Measurements from ENCODE around the gene VCAM1. TPM values are rescaled to one million over a fixed set of nuclear protein-coding genes. Genes with fewer than 3 reads are reported as not detected.
"Not testable (repeated sequence)": the region's sequence is repeated elsewhere in the genome, so short reads cannot be mapped to it uniquely, and the experiment has no call there.

Gene VCAM1
- total and polyA plus RNA-seq, 7 experiments from 2014 or later: not detected

DNA sequence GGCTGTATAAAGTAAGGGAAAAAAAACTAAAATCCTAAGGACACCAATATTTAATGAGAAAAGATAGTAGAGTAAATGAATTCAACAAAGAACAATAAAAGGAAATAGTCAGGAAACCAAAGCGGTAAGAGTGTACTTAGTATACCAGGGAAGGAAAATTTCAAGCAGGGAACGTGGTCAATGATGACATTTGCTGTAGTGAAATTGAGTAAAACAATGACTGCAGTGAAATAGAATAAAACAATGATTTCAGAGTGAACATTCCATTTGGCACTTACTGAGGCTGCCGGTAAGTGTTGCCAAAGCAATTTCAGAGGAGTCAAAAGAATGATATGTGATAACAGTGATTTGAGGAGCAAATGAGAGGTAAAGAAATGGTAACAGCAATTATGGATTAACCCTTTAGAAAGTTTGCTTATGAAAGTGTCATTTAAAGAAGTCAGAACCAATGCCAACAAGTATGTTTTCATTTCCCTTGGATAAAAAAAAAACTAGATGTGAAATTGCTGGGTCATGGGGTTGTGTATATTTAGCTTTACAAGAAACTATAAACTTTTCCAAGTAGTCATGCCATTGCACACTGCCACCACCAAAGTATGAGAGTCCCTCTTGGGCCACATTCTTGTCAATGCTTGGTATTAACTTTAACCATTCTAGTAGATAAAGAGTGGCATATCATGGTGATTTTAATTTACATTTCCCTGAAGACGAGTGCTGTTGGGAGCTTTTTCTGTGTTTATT lies 50.5 kb downstream of the VCAM1 start:
- H3K27ac ChIP-seq (ENCODE audit: low read depth, low read length): no peak overlapping the region
- ChIA-PET CTCF (no interaction called here), POLR2A (no interaction called here)
- Mint-ChIP-seq H3K9me3 (no peaks in the 10 kb centered on the region), H3K4me3 (no peak overlapping the region), H3K27ac (no peak overlapping the region), H3K36me3 (no peaks in the 10 kb centered on the region), H3K27me3 (peaks cover 0 to 20% (median 14%) of the 10 kb centered on the region in 5 donors), H3K4me1 (no peaks in the 10 kb centered on the region)
- no peaks in the 10 kb centered on the region for H3K4me1 ChIP-seq (ENCODE audit: control insufficient read depth in 2 of 2, insufficient read depth in 2 of 2, low read length in 2 of 2)
- intact Hi-C loops (cut with micrococcal nuclease): no loop called here
- H3K36me3 ChIP-seq (ENCODE audit: control insufficient read depth in 2 of 3, insufficient read depth in 3 of 3, low read length in 3 of 3): no peaks in the 10 kb centered on the region
- no peak overlapping the region for H3K4me3 ChIP-seq (ENCODE audit: low read length)
- ATAC-seq (no peak), DNase-seq (no peak)
- H3K9me3 ChIP-seq (ENCODE audit: control insufficient read depth in 2 of 3, low read length in 3 of 3): no peaks in the 10 kb centered on the region
- no peaks in the 10 kb centered on the region for H3K27me3 ChIP-seq (ENCODE audit: control insufficient read depth in 2 of 2, insufficient read depth in 2 of 2, low read length in 2 of 2)

DNA sequence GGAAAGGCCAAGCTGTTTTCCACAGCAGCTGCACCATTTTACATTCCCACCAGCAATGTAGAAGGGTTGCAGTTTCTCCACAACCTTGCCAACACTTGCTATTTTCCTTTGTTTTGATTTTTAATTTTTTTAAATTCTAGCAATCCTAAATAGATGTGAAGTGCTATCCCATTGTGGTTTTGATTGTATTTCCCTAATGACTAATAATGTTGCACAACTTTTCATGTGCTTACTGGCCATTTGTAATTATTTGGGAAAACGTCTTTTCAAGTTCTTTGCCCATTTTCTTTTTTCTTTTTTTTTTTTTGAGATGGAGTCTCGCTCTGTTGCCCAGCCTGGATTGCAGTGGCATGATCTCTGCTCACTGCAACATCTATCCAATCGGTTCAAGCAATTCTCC lies 53.9 kb downstream of the VCAM1 start:
- Mint-ChIP-seq H3K4me3 (no peak overlapping the region), H3K4me1 (no peaks in the 10 kb centered on the region), H3K9me3 (no peaks in the 10 kb centered on the region), H3K27me3 (peaks cover 0 to 21% (median 8%) of the 10 kb centered on the region in 5 donors), H3K27ac (no peak overlapping the region), H3K36me3 (no peaks in the 10 kb centered on the region)
- ChIA-PET POLR2A (no interaction called here), CTCF (no interaction called here)
- Histone ChIP-seq H3K27ac (ENCODE audit: low read depth, low read length) (no peak overlapping the region), H3K4me3 (ENCODE audit: low read length) (no peak overlapping the region), H3K4me1 (ENCODE audit: control insufficient read depth in 2 of 2, insufficient read depth in 2 of 2, low read length in 2 of 2) (no peaks in the 10 kb centered on the region), H3K27me3 (ENCODE audit: control insufficient read depth in 2 of 2, insufficient read depth in 2 of 2, low read length in 2 of 2) (peaks cover 0 to 6% of the 10 kb centered on the region in 2 donors), H3K36me3 (ENCODE audit: control insufficient read depth in 2 of 3, insufficient read depth in 3 of 3, low read length in 3 of 3) (no peaks in the 10 kb centered on the region), H3K9me3 (ENCODE audit: control insufficient read depth in 2 of 3, low read length in 3 of 3) (no peaks in the 10 kb centered on the region)
- intact Hi-C loops (cut with micrococcal nuclease): no loop called here
- ATAC-seq: no peak
- DNase-seq: no peak

DNA sequence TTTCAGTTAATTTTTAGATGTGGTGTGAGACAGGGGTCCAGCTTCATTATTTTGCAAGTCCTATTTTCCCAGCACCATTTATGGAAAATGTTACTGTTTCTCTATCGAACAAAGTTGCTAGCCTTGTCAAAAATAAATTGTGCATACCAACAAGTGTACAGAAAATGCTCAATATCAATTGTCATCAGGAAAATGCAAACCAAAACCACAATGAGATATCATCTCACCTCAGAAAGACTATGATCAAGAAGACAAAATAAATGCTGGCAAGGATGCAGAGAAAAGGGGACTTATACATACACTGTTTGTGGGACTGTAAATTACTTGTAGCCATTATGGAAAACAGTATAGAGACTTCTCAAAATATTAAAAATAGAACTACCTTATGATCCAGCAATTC lies 54.8 kb downstream of the VCAM1 start:
- no peak overlapping the region for H3K4me3 ChIP-seq (ENCODE audit: low read length)
- no peaks in the 10 kb centered on the region for H3K4me1 Mint-ChIP-seq
- DNase-seq (no peak), ATAC-seq (no peak)
- peaks cover 0 to 6% of the 10 kb centered on the region in 2 donors for H3K27me3 ChIP-seq (ENCODE audit: control insufficient read depth in 2 of 2, insufficient read depth in 2 of 2, low read length in 2 of 2)
- no peaks in the 10 kb centered on the region for H3K4me1 ChIP-seq (ENCODE audit: control insufficient read depth in 2 of 2, insufficient read depth in 2 of 2, low read length in 2 of 2)
- H3K9me3 Mint-ChIP-seq: peaks cover 0 to 6% (median 3%) of the 10 kb centered on the region in 11 donors
- CTCF ChIA-PET: no interaction called here
- H3K4me3 Mint-ChIP-seq: no peak overlapping the region
- no peaks in the 10 kb centered on the region for H3K36me3 Mint-ChIP-seq
- intact Hi-C loops (cut with micrococcal nuclease): no loop called here
- H3K27me3 Mint-ChIP-seq: peaks cover 4 to 22% (median 12%) of the 10 kb centered on the region in 5 donors
- H3K27ac ChIP-seq (ENCODE audit: low read depth, low read length): no peak overlapping the region
- no peak overlapping the region for H3K27ac Mint-ChIP-seq
- no peaks in the 10 kb centered on the region for H3K9me3 ChIP-seq (ENCODE audit: control insufficient read depth in 2 of 3, low read length in 3 of 3)
- no peaks in the 10 kb centered on the region for H3K36me3 ChIP-seq (ENCODE audit: control insufficient read depth in 2 of 3, insufficient read depth in 3 of 3, low read length in 3 of 3)
- POLR2A ChIA-PET: no interaction called here

DNA sequence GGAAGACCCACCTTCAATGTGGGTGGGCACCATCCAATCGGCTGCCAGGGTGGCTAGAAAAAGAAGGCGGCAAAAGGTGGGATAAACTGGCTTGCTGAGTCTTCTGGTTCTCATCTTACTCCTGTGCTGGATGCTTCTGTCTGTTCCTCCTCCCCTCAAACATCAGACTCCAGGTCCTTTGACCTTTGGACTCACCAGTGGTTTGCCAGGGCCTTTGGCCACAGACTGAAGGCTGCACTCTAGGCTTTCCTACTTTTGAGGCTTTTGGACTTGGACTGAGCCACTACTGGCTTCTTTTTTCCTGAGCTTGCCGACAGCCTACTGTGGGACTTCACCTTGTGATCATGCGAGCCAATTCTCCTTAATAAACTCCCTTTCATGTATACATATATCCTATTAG lies 55.9 kb downstream of the VCAM1 start:
- peaks cover 0 to 25% (median 8%) of the 10 kb centered on the region in 5 donors for H3K27me3 Mint-ChIP-seq
- H3K27ac Mint-ChIP-seq: no peak overlapping the region
- Histone ChIP-seq H3K4me3 (ENCODE audit: low read length) (no peak overlapping the region), H3K4me1 (ENCODE audit: control insufficient read depth in 2 of 2, insufficient read depth in 2 of 2, low read length in 2 of 2) (no peaks in the 10 kb centered on the region), H3K36me3 (ENCODE audit: control insufficient read depth in 2 of 3, insufficient read depth in 3 of 3, low read length in 3 of 3) (no peaks in the 10 kb centered on the region), H3K9me3 (ENCODE audit: control insufficient read depth in 2 of 3, low read length in 3 of 3) (no peaks in the 10 kb centered on the region), H3K27ac (ENCODE audit: low read depth, low read length) (no peak overlapping the region), H3K27me3 (ENCODE audit: control insufficient read depth in 2 of 2, insufficient read depth in 2 of 2, low read length in 2 of 2) (peaks cover 0 to 6% of the 10 kb centered on the region in 2 donors)
- no peak for DNase-seq
- POLR2A ChIA-PET: no interaction called here
- H3K9me3 Mint-ChIP-seq: peaks cover 0 to 8% (median 3%) of the 10 kb centered on the region in 11 donors
- no peak for ATAC-seq
- intact Hi-C loops (cut with micrococcal nuclease): no loop called here
- no peak overlapping the region for H3K4me3 Mint-ChIP-seq
- H3K36me3 Mint-ChIP-seq: no peaks in the 10 kb centered on the region
- no peaks in the 10 kb centered on the region for H3K4me1 Mint-ChIP-seq
- CTCF ChIA-PET: no interaction called here

DNA sequence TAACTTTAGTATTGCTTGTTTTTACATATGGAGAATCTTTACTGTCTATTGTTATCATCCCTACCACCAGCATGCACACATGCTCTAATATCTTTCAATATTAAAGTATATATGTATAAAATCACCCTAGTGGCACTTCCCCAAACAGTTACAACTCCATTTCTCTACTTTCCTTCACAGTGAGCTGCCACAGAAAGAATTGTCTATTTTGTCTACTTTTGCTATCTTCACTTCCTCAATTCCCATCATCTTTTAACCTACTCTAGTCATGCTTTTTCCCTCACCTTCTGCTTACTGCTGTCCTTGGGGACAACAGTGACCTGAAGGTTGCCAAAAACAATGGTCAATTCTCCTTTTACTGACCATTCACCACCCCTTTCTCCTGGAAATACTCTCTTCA lies 59.2 kb downstream of the VCAM1 start:
- intact Hi-C loops (cut with micrococcal nuclease): no loop called here
- ChIA-PET CTCF (no interaction called here), POLR2A (no interaction called here)
- Histone ChIP-seq H3K4me1 (ENCODE audit: control insufficient read depth in 2 of 2, insufficient read depth in 2 of 2, low read length in 2 of 2) (no peaks in the 10 kb centered on the region), H3K9me3 (ENCODE audit: control insufficient read depth in 2 of 3, low read length in 3 of 3) (peaks cover 0 to 5% (median 0%) of the 10 kb centered on the region in 3 experiments), H3K27me3 (ENCODE audit: control insufficient read depth in 2 of 2, insufficient read depth in 2 of 2, low read length in 2 of 2) (peaks cover 0 to 6% of the 10 kb centered on the region in 2 donors), H3K4me3 (ENCODE audit: low read length) (no peak overlapping the region), H3K27ac (ENCODE audit: low read depth, low read length) (no peak overlapping the region), H3K36me3 (ENCODE audit: control insufficient read depth in 2 of 3, insufficient read depth in 3 of 3, low read length in 3 of 3) (no peaks in the 10 kb centered on the region)
- Mint-ChIP-seq H3K4me1 (no peaks in the 10 kb centered on the region), H3K36me3 (peaks cover 0 to 13% (median 0%) of the 10 kb centered on the region in 5 donors), H3K4me3 (no peak overlapping the region), H3K27me3 (peaks cover 4 to 27% (median 17%) of the 10 kb centered on the region in 5 donors), H3K27ac (no peak overlapping the region), H3K9me3 (peaks cover 6 to 24% (median 12%) of the 10 kb centered on the region in 11 donors)
- DNase-seq (no peak), ATAC-seq (no peak)

DNA sequence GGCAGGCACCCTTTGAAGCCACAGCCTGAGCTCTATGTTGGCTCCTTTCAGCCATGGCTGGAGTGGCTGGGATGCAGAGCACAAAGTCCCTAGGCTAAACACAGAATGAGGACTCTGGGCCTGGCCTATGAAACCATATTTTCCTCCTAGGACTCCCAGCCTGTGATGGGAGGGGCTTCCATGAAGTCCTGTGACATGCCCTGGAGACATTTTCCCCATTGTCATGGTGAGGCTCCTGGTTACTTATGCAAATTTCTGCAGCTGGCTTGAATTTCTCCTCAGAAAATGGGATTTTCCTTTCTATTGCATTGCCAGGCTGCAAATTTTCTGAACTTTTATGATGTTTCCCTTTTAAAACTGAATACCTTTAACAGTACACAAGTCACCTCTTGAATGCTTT lies 61.3 kb downstream of the VCAM1 start:
- DNase-seq (no peak), ATAC-seq (no peak)
- Histone ChIP-seq H3K4me1 (ENCODE audit: control insufficient read depth in 2 of 2, insufficient read depth in 2 of 2, low read length in 2 of 2) (no peaks in the 10 kb centered on the region), H3K36me3 (ENCODE audit: control insufficient read depth in 2 of 3, insufficient read depth in 3 of 3, low read length in 3 of 3) (no peaks in the 10 kb centered on the region), H3K27ac (ENCODE audit: low read depth, low read length) (no peak overlapping the region), H3K9me3 (ENCODE audit: control insufficient read depth in 2 of 3, low read length in 3 of 3) (peaks cover 0 to 5% (median 0%) of the 10 kb centered on the region in 3 experiments), H3K4me3 (ENCODE audit: low read length) (no peak overlapping the region), H3K27me3 (ENCODE audit: control insufficient read depth in 2 of 2, insufficient read depth in 2 of 2, low read length in 2 of 2) (peaks cover 0 to 2% of the 10 kb centered on the region in 2 donors)
- POLR2A ChIA-PET: no interaction called here
- CTCF ChIA-PET: no interaction called here
- peaks cover 6 to 24% (median 12%) of the 10 kb centered on the region in 11 donors for H3K9me3 Mint-ChIP-seq
- H3K27ac Mint-ChIP-seq: no peak overlapping the region
- no peak overlapping the region for H3K4me3 Mint-ChIP-seq
- H3K27me3 Mint-ChIP-seq: peaks cover 8 to 24% (median 13%) of the 10 kb centered on the region in 5 donors
- peaks cover 0 to 13% (median 0%) of the 10 kb centered on the region in 5 donors for H3K36me3 Mint-ChIP-seq
- H3K4me1 Mint-ChIP-seq: peaks cover 0 to 6% (median 0%) of the 10 kb centered on the region in 7 donors
- intact Hi-C loops (cut with micrococcal nuclease): no loop called here

DNA sequence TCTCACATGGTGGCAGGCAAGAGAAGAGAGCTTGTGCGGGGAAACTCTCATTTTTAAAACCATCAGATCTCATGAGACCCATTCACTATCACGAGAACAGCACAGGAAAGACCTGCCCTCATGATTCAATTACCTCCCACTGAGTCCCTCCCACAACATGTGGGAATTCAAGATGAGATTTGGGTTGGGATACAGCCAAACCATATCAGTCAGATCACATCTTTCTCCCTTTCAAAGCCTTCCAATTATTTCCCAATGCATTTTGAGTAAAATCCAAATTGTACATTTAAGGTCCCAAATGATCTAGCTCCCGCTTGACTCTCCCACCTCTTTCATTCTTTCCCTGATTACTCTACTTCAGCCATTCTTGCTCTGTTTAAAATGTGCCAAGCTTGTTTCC lies 62.2 kb downstream of the VCAM1 start:
- H3K9me3 ChIP-seq (ENCODE audit: control insufficient read depth in 2 of 3, low read length in 3 of 3); POLR2A ChIA-PET; DNase-seq; H3K36me3 ChIP-seq (ENCODE audit: control insufficient read depth in 2 of 3, insufficient read depth in 3 of 3, low read length in 3 of 3); ATAC-seq; H3K4me1 Mint-ChIP-seq; H3K4me3 Mint-ChIP-seq; intact Hi-C loops (cut with micrococcal nuclease); H3K27ac ChIP-seq (ENCODE audit: low read depth, low read length); CTCF ChIA-PET; H3K4me1 ChIP-seq (ENCODE audit: control insufficient read depth in 2 of 2, insufficient read depth in 2 of 2, low read length in 2 of 2); H3K27ac Mint-ChIP-seq; H3K4me3 ChIP-seq (ENCODE audit: low read length); H3K27me3 ChIP-seq (ENCODE audit: control insufficient read depth in 2 of 2, insufficient read depth in 2 of 2, low read length in 2 of 2): not testable (repeated sequence)
- peaks cover 6 to 24% (median 12%) of the 10 kb centered on the region in 11 donors for H3K9me3 Mint-ChIP-seq
- peaks cover 0 to 13% (median 0%) of the 10 kb centered on the region in 5 donors for H3K36me3 Mint-ChIP-seq
- H3K27me3 Mint-ChIP-seq: peaks cover 9 to 25% (median 16%) of the 10 kb centered on the region in 5 donors

All from naive thymus-derived CD4-positive, alpha-beta T cell (primary cell).